GM15510 (cell line): ENCODE results near the gene FDX2.

ENCODE experiments used
- POLR2A ChIP-seq: IDR thresholded peaks from 3 replicates; pipeline ENCODE4 v1.6.1; 2011; ENCODE audit warnings: borderline replicate concordance; ENCODE audit not compliant: insufficient read length; ENCODE audit errors: extremely low read depth

Gene FDX2

GRCh38 chr19:10315335-10316214 lies at the start of gene FDX2:
Gene FDX2 (minus strand): TSS chr19:10316015. CDS start chr19:10315996, 19 bp downstream.
- TF ChIP-seq POLR2A, result peak; percentile 76

- no peak for TF ChIP-seq POLR2A
Measured at GRCh38 chr19:10365518-10365917, 49.7 kb upstream of the FDX2 start.

- no peak for TF ChIP-seq POLR2A
Measured at GRCh38 chr19:10364644-10365043, 48.8 kb upstream of the FDX2 start.

- no peak for TF ChIP-seq POLR2A
Measured at GRCh38 chr19:10363789-10364281, 48.0 kb upstream of the FDX2 start.

DNA sequence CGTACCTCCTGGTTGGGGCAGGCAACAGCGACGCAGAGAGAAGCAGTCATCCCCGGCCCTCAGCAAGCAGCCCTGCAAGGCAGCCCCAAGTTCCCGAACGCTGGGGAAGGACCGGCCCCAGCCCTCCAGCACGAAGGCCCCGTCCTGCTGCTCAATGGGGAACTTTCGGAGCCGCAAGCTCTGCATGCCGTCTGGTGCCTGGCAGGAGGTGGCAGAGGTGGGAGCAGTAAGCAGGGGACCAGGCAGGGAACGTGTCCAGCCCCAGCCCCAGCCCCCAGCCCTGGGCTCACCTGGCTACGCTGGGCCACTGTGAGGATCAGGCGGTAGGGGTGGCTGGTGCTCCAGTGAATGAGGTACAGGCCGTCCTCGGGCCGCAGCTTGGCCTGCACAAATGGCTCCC lies 46.4 kb upstream of the FDX2 start:
- no peak for TF ChIP-seq POLR2A

GRCh38 chr19:10361569-10362011 lies 45.8 kb upstream of the FDX2 start:
- no peak for TF ChIP-seq POLR2A

- no peak for TF ChIP-seq POLR2A
Measured at GRCh38 chr19:10356431-10356830, 40.6 kb upstream of the FDX2 start.

- TF ChIP-seq POLR2A, result no peak
Measured at GRCh38 chr19:10353793-10354391, 38.1 kb upstream of the FDX2 start.

DNA sequence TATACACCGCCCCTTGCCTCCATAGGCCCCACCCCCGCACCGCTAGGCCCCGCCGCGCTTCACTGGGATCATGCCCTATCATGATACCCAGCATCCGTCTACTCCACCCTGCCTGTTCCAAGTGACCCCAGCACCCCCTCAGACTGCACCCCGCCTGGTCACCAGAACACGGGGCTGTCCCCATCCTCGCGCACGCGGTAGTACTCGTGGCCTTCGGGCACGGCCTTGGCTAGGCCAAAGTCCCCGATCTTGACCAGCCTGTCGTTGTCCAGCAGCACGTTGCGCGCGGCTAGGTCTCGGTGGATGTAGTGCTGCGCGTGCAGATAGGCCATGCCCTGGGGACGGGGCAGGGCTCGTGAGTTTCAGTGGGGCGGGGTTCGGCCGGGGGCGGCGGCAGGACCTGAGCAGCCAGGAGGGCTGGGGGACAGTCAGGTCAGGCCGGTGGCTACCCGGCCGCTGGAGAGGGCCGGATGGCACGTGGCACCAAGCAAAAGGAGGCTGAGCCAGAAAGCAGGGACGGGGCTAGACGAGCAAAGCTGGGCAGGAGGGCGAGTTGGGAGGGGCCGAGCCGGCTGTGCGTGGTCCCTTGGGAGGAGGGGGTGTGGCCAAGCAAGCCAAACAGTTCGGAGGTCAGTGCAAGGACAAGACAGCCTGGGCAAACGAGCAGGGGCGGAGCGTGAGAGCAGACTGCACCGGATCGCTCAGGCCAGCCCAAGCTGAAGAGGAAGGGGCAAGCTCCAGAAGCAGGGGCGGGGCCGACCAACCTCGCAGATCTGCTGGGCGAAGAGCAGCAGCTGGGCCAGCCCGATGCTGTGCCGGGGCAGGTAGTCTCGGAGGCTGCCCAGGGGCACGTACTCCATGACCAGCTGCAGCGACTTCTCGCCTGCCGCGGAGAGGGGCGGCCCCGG lies 37.2 kb upstream of the FDX2 start:
- TF ChIP-seq POLR2A, result no peak

GRCh38 chr19:10346509-10346908 lies 30.7 kb upstream of the FDX2 start:
- TF ChIP-seq POLR2A, result no peak

DNA sequence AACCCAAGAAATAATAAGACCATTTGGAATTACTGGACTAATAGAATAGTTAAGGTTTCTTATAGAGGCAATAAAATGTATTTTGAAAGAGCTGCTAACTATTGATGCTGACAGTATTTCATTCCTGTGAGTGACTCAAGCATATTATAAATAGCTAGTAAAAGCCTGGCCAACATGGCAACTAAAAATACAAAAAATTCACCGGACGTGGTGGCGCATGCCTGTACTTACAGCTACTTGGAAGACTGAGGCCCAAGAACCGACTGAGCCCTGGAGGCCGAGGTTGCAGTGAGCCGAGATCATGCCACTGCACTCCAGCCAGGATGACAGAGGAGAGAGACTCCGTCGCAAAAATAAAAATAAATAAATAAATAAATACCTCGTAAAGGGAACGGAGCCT lies 29.0 kb upstream of the FDX2 start:
- TF ChIP-seq POLR2A, result no peak

GRCh38 chr19:10343495-10343894 lies 27.7 kb upstream of the FDX2 start:
- TF ChIP-seq POLR2A, result no peak

DNA sequence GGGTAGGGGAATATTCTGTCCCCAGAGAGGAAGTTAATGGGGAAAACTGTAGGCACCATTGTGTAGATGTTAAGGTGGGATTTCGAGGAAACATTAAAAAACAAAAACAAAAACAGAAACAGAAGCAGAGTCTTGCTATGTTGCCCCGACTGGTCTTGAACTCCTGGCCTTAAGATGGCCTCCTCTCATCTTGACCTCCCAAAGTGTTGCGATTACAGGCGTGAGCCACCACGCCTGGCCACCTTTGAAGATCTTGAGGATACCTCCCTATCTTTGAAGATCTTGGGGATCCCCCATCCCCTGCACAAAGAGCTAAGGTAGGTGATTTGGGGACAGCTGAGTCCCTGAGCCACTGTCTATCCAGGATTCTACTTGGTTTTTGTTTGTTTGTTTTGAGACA lies 24.2 kb upstream of the FDX2 start:
- no peak for TF ChIP-seq POLR2A

DNA sequence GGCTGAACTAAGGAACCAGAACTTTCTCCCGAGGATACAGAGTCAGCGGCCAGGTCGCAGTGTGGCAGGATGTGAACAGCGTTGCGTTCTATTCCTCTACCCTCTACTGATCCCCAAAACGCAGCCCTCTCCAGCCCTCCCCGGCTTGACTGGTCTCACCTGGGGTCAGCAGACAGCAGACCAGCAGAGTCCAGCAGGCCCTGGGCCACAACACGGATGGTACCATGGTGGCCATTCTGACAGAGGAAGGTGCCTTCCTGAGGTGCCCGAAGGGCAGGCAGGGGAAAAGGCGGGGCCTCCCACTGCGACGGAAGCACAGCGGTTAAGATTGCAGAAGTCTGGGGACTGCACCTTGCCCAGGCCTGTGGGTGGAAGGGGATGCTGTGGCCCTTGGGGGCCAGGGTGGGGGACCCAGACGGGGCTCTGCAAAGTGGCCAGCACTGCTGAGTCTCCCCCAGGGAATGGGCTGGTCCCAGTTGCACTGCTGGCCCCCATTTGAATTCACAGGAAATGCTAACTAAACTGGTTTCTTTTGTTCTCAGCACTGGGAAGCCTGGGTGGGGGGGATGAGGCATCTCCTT lies 23.7 kb upstream of the FDX2 start, which contains the start of gene ICAM3:
TSS of gene ICAM3 (minus strand) at position 245 of the 581 bp plus-strand sequence. CDS start at position 235, 10 bp downstream.
- TF ChIP-seq POLR2A, result peak; percentile 79
